GM12801 (cell line): ENCODE measurements around the gene MXD1.

Experiments
- TF ChIP-seq, protein P1 (sequence below): IDR thresholded peaks from one replicate; pipeline ENCODE4 v1.5.1; 2011; ENCODE audit warnings: control low read depth; ENCODE audit not compliant: insufficient read length; ENCODE audit errors: extremely low read depth

The MXD1 gene

DNA sequence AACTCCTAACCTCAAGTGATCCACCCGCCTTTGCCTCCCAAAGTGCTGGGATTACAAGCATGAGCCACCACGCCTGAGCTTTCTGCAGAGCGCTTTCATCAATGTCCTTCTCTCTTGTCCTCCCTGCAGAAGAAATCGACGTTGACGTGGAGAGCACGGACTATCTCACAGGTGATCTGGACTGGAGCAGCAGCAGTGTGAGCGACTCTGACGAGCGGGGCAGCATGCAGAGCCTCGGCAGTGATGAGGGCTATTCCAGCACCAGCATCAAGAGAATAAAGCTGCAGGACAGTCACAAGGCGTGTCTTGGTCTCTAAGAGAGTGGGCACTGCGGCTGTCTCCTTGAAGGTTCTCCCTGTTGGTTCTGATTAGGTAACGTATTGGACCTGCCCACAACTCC lies 23.1 kb downstream of the MXD1 start:
- TF ChIP-seq, protein P1, sequence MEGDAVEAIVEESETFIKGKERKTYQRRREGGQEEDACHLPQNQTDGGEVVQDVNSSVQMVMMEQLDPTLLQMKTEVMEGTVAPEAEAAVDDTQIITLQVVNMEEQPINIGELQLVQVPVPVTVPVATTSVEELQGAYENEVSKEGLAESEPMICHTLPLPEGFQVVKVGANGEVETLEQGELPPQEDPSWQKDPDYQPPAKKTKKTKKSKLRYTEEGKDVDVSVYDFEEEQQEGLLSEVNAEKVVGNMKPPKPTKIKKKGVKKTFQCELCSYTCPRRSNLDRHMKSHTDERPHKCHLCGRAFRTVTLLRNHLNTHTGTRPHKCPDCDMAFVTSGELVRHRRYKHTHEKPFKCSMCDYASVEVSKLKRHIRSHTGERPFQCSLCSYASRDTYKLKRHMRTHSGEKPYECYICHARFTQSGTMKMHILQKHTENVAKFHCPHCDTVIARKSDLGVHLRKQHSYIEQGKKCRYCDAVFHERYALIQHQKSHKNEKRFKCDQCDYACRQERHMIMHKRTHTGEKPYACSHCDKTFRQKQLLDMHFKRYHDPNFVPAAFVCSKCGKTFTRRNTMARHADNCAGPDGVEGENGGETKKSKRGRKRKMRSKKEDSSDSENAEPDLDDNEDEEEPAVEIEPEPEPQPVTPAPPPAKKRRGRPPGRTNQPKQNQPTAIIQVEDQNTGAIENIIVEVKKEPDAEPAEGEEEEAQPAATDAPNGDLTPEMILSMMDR = no peak

DNA sequence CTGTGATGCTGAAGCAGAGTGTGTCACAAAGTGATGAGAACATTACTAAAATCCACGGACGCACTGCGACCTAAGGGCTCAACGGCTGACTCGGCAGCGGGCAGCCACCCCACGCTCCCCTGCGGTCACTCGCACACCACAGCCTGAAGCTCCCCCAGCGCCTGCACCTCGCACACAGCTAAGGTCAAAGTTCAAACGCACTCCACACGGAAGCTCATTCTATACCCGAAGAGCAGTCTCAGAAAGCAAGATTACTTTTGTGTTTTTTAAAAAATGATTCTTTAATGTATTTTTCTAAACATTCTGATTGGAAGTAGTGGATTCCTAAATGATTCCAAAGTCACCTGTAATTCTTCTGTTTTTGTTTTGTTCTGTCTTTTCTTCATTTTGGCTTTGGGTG lies 24.8 kb downstream of the MXD1 start:
- TF ChIP-seq, protein P1 = no peak

DNA sequence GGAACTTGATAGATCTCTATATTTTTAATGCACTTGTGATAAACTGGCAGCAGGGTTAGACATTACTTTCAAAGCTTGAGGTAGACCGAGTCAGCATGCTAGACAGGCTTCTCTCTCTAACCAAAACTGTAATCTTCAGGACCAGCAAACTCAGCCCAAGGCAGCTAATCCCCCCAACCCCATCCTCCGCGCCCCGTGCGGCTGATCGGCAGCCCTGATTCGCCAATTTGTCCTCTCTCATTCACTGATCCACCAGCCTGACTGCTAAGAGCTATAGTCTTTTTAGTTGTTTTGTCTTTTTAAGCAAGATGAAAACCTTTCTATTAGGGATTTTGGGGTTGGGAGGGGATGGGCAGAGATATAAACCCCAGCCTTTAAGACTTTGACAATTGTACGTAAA lies 25.8 kb downstream of the MXD1 start:
- TF ChIP-seq, protein P1 = no peak

GRCh38 chr2:69943000-69943842 lies 28.3 kb downstream of the MXD1 start:
- TF ChIP-seq, protein P1 = no peak

DNA sequence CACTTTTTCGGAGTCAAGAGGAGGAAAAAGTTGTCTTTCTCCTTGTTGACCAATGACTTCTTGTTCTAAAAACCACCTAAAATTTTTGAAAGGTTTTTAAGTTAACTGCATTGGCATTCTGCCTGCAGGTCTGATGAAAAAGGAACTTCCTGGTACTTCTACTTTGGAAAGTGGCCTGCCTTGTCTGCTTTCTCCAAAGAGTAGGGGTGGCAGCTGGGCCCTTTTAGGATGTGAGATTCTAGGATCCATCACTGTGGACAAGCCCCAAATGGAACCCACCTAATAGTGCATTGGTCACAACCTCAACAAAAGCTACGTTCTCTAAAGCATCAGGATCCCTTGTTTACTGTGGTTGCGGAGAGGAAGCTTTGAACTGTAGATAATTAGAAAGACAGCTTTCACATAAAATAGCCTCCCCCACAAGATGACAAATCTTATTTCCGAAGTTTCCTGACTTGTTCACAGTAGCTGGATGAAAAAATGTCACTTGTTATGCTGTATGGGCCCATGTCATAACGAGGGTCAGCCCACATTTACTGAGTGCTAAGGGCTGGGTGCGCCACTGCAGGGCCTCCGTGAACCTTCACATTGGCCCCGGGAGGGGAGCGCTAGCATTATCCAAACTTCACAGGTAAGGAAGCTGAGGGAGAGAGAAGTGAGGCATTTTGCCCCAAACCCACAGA lies 29.1 kb downstream of the MXD1 start:
- TF ChIP-seq, protein P1 = no peak

DNA sequence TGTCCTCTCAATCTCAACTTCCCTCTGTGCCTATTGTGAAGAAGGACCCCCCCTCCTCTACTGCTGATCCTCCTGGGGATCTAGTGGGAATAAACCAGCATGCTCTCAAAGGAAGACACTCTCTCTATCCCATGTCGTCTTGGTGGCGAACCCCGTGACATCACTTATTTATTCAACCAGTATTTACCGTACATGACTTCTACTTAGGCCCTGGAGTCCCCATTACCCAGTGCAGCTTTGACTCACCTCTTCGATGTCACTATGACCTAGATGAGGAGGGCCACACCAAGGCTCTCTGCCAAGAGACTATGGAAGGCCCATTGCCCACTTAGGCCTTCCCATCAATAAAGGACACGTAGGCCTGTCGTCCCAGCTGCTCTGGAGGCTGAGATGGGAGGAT lies 29.8 kb downstream of the MXD1 start:
- TF ChIP-seq, protein P1 = no peak

GRCh38 chr2:69945441-69945840 lies 30.5 kb downstream of the MXD1 start:
- TF ChIP-seq, protein P1 = no peak
